K562 (cell line): ENCODE measurements around the gene YY1AP1. TPM values are rescaled to one million over a fixed set of nuclear protein-coding genes. Genes with fewer than 3 reads are reported as not detected.

ENCODE experiments used
- ATAC-seq: fragments of 200-7000 bp; cut with Tn5 transposase; 3 replicates; pipeline ENCODE4 v1.9.1; 2020; ENCODE audit warnings: moderate library complexity
- BruUV-seq: library from RNA; stranded (reverse); fragments of 400-500 nt; replicated peaks from 2 replicates; lab custom pipeline; 2021; lab: Mats Ljungman, UMichigan
- CTCF ChIA-PET: fragments of 300-600 bp; formaldehyde crosslinking; extraction: SDS; loops from one replicate; lab custom pipeline; 2021; ENCODE audit warnings: low intra/inter-chr PET ratio; lab: Yijun Ruan, JAX
- POLR2A ChIA-PET: fragments of 300-600, 350-650 bp; sonication (Branson Sonifier 250); formaldehyde crosslinking; extraction: SDS; loops from one replicate; lab custom pipeline; 2021; ENCODE audit warnings: antibody characterized with exemption, inconsistent platforms; lab: Yijun Ruan, JAX
- DNase-seq, 4 experiments: peaks; one replicate each; pipeline versions ENCODE4 v3.0.0 to v3.0.0-alpha.2; 2011 to 2018; ENCODE audit warnings: low spot score in 3 of 4, mixed read lengths in 3 of 4; ENCODE audit errors: extremely low read depth in 1 of 4
- FAIRE-seq: peaks from 2 replicates; lab custom pipeline; 2011; peaks lifted over from hg19 to GRCh38; lab: Jason Lieb, UNC
- H2AFZ ChIP-seq: 2 replicates; pipeline ENCODE4 v1.6.0; 2011; ENCODE audit warnings: low read depth, low read length, control low read depth, inconsistent platforms
- H3K27ac ChIP-seq: fragments of 200-600 bp; 3 replicates; pipeline ENCODE4 v1.8.0; 2011; ENCODE audit warnings: low read depth, mild to moderate bottlenecking, control low read depth, inconsistent platforms, low read length, moderate library complexity, mixed read lengths; ENCODE audit errors: extremely low read depth
- H3K27me3 ChIP-seq, 2 experiments: fragments of 300-600 bp in 1 of 2; 2 replicates in 1 of 2; 3 replicates in 1 of 2; pipeline versions ENCODE4 v1.6.0 to v1.8.0; 2011; ENCODE audit warnings: inconsistent platforms in 2 of 2, low read length in 2 of 2, mild to moderate bottlenecking in 1 of 2, mixed read lengths in 1 of 2, moderate library complexity in 1 of 2; ENCODE audit not compliant: control insufficient read depth in 2 of 2, insufficient read depth in 2 of 2
- H3K36me3 ChIP-seq: fragments of 300-600 bp; 3 replicates; pipeline ENCODE4 v1.8.0; 2011; ENCODE audit warnings: mild to moderate bottlenecking, low read length, inconsistent platforms; ENCODE audit not compliant: control insufficient read depth, insufficient read depth
- H3K4me1 ChIP-seq, 2 experiments: fragments of 200-600 bp in 1 of 2; replicated peaks in 1 of 2; 2 replicates in 1 of 2; 3 replicates in 1 of 2; pipeline versions ENCODE4 v1.5.1 to v1.8.0; 2011; ENCODE audit warnings: inconsistent platforms in 2 of 2, low read length in 2 of 2, mild to moderate bottlenecking in 1 of 2, mixed read lengths in 1 of 2, moderate library complexity in 1 of 2; ENCODE audit not compliant: control insufficient read depth in 2 of 2, insufficient read depth in 2 of 2
- H3K4me2 ChIP-seq: 2 replicates; pipeline ENCODE4 v1.6.1; 2011; ENCODE audit warnings: low read length, control low read depth, inconsistent platforms, mixed read lengths; ENCODE audit not compliant: insufficient read depth
- H3K4me3 ChIP-seq: fragments of 200-600 bp; sonication (generic), shearing (Covaris generic); 2 replicates; pipeline ENCODE4 v1.5.1; 2016; ENCODE audit warnings: control low read depth, inconsistent platforms
- H3K79me2 ChIP-seq: fragments of 200-600 bp; 3 replicates; pipeline ENCODE4 v1.8.0; 2011; ENCODE audit warnings: low read length, inconsistent platforms; ENCODE audit not compliant: control insufficient read depth, insufficient read depth
- H3K9ac ChIP-seq, 2 experiments: 2 replicates each; pipeline versions ENCODE4 v1.6.0 to v1.6.1; 2011; ENCODE audit warnings: low read depth in 2 of 2, low read length in 2 of 2, control low read depth in 1 of 2, inconsistent platforms in 1 of 2, mild to moderate bottlenecking in 1 of 2, mixed read lengths in 1 of 2; ENCODE audit not compliant: insufficient read depth in 1 of 2
- H3K9me1 ChIP-seq: one replicate; pipeline ENCODE4 v1.6.0; 2011; ENCODE audit warnings: inconsistent platforms, mild to moderate bottlenecking, low read length, moderate library complexity; ENCODE audit not compliant: control insufficient read depth, insufficient read depth
- H3K9me3 ChIP-seq: replicated peaks from 2 replicates; pipeline ENCODE4 v1.5.1; 2011; ENCODE audit warnings: low read depth, low read length, inconsistent platforms; ENCODE audit not compliant: control insufficient read depth, insufficient read depth
- H4K20me1 ChIP-seq: replicated peaks from 2 replicates; pipeline ENCODE4 v1.6.1; 2011; ENCODE audit warnings: low read length, inconsistent platforms, mixed read lengths; ENCODE audit not compliant: control insufficient read depth, insufficient read depth
- C11orf30 ChIP-seq: fragments of 450-650 bp; IDR thresholded peaks from 2 replicates; pipeline ENCODE4 v1.6.1; 2016; ENCODE audit warnings: low read depth, mild to moderate bottlenecking
- JUND ChIP-seq, 2 experiments: IDR thresholded peaks; 2 replicates in 1 of 2; 3 replicates in 1 of 2; pipeline ENCODE4 v1.6.1; 2011; ENCODE audit warnings: borderline replicate concordance in 2 of 2, low read depth in 2 of 2, low read length in 2 of 2, improper control_type of control experiment in 1 of 2, missing biosample characterization in 1 of 2, missing genetic modification characterization in 1 of 2, missing genetic modification reagents in 1 of 2
- POU5F1 ChIP-seq: fragments of 150-350 bp; IDR thresholded peaks from 2 replicates; pipeline ENCODE4 v1.6.1; 2014; ENCODE audit warnings: borderline replicate concordance, low read length, low read depth, mild to moderate bottlenecking; ENCODE audit not compliant: partially characterized antibody
- ZNF316 ChIP-seq: fragments of 450-650 bp; IDR thresholded peaks from 2 replicates; pipeline ENCODE4 v1.6.1; 2016
- WGBS: fragments of 100-300 bp; shearing (Covaris generic); methylation state at CpG from one replicate; pipeline ENCODE4 v1.1.6; 2016; ENCODE audit warnings: low coverage, mixed read lengths; ENCODE audit not compliant: insufficient coverage; ENCODE audit errors: missing lambda C conversion rate; 5-methylcytosine and 5-hydroxymethylcytosine counted together
- in situ Hi-C: fragments of 300-500 bp; cut with MboI; formaldehyde crosslinking; loops from 4 replicates; pipeline ENCODE4 v1.15.0; 2018; ENCODE audit warnings: inconsistent platforms, mixed read lengths
- intact Hi-C: fragments of 100-400 bp; cut with micrococcal nuclease; formaldehyde crosslinking; loops from 2 replicates; pipeline ENCODE4 v1.14.2; 2022
- polyA plus RNA-seq, 8 experiments: library from polyadenylated mRNA; depleted of rRNA in 4 of 8; stranded (reverse) in 5 of 8; unstranded in 3 of 8; fragments of >200 nt; fragmentation: Nextera tagmentation in 2 of 8; fragmentation: Illumina TruSeq in 1 of 8; extraction: Ambion mirVana in 2 of 8; extraction: Trizol in 1 of 8; gene quantifications; 2 replicates each; pipeline versions ENCODE4 v1.2.1 to v1.2.3, GENCODE V29; 2011 to 2014; ENCODE audit warnings: inconsistent platforms in 1 of 8, missing spikeins in 1 of 8
- total RNA-seq, 7 experiments: library from RNA; depleted of rRNA in 6 of 7; stranded (reverse); fragments of >200 nt in 6 of 7; fragmentation: Illumina TruSeq in 2 of 7; extraction: Trizol in 2 of 7; gene quantifications; 2 replicates each; pipeline versions ENCODE4 v1.2.1 to v1.2.3, GENCODE V29; 2011 to 2021; ENCODE audit warnings: low replicate concordance in 1 of 7

Gene YY1AP1
- total and polyA plus RNA-seq, 9 of the 15 experiments (the other 6 are each of a cell fraction or from before 2014, with no cell fraction given) = 18.4 to 90.7 (median 42.9) TPM

GRCh38 chr1:155678027-155678426, 10.5 kb downstream of the YY1AP1 start (continued):
- TF ChIP-seq POU5F1 = no peak
- TF ChIP-seq, all 486 proteins: peak for 0

- H4K20me1 ChIP-seq = no peaks in the 10 kb centered on the region
- ATAC-seq = no peak
- POLR2A ChIA-PET = interaction anchor here (0.8 to 1.3 kb wide), 2 partner anchors 9 to 14 kb away, joined by 3 to 4 read pairs; no protein-coding TSS in a partner anchor
- H3K4me1 ChIP-seq = no peaks in the 10 kb centered on the region
- TF ChIP-seq ZNF316 = peak; percentile 62
- no peak for TF ChIP-seq JUND (IDR thresholded peaks at IDR 0.05; ENCODE audit: borderline replicate concordance, low read depth, low read length)
- TF ChIP-seq JUND (tag; IDR thresholded peaks at IDR 0.05; ENCODE audit: borderline replicate concordance, low read depth, low read length) = no peak
- TF ChIP-seq C11orf30 = peak; percentile 62; the same call in 1 of the 2 replicates
- TF ChIP-seq, all 486 proteins: peak for 2
- Histone ChIP-seq H3K27ac (no peak overlapping the region), H3K4me2 (no peak overlapping the region), H2AFZ (no peak overlapping the region), H3K36me3 (peaks cover 90% of the 10 kb centered on the region), H3K27me3 (no peaks in the 10 kb centered on the region), H3K9me3 (no peaks in the 10 kb centered on the region), H3K9me1 (no peaks in the 10 kb centered on the region), H3K4me3 (no peak overlapping the region), H3K79me2 (peaks cover 4% of the 10 kb centered on the region), H3K9ac (no peak overlapping the region)
- intact Hi-C loops (no loop called here), in situ Hi-C loops (no loop called here)
- 93% methylated on average over 6 of the region's 6 CpGs for WGBS
- FAIRE-seq (no peak), DNase-seq (no peak)
- CTCF ChIA-PET = no interaction called here
- no TSS peak for BruUV-seq
Measured at GRCh38 chr1:155673003-155673402, 15.6 kb downstream of the YY1AP1 start.
